GM19467 (cell line): Measurements from ENCODE around the gene TYROBP.
A peak's percentile ranks its signal among the peaks of the same experiment; 100 is the strongest.
"Not testable (repeated sequence)": the region's sequence is repeated elsewhere in the genome, so short reads cannot be mapped to it uniquely, and the experiment has no call there.

Experiments used
- ATAC-seq: cut with Tn5 transposase; IDR thresholded peaks from one replicate; pipeline ENCODE4 v1.9.1; 2021; ENCODE audit warnings: mild to moderate bottlenecking, moderate library complexity; ENCODE audit not compliant: unreplicated experiment

TYROBP gene

GRCh38 chr19:35901854-35902661 is 6.0 kb downstream of the TYROBP start, which contains the start of gene HCST:
Gene HCST (plus strand): TSS chr19:35902529. CDS start chr19:35902594, 65 bp downstream.
- no peak for ATAC-seq

DNA sequence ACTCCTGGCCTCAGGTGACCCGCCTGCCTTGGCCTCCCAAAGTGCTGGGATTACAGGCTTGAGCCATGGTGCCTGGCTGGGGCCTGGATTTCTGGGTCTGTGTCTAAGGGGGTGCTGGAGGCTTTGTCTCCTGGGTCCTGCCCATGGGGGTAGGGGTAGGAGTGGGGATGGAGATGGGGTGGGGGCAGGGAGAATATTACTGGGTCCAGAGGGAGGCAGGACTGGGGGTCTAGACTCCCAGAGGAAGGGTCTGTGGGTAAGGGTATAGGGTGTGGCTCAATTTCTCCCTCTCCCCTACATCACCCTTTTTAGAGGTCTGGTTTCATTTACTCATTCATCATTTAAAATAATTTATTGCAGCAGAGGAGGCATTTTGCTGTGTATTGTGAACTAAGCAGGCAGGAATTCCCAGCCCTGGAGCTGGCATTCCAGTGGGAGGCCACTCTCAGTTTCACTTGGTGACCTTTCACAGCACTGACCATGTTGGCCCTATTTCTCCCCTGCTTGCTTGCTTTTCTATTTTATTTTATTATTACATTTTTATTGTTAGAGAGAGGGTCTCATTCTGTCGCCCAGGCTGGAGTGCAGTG is 6.9 kb downstream of the TYROBP start:
- no peak for ATAC-seq

GRCh38 chr19:35899547-35900214 is 8.4 kb downstream of the TYROBP start:
- peak; percentile 37 for ATAC-seq

DNA sequence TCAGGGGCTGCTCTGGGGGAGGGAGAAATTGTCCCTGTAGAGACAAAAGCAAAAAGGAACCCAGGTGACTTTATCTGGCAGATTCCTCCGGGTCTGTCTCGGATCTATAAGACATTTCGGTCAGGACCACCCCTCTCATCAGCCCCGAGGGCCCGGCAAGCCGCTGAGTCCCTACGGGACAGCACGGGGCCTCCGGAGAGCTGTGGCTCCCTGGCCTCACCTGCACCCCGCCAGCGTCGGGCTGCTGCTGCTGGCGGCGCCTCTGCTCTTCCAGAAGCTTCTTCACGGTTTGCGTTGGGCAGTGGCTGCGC is 9.6 kb downstream of the TYROBP start:
- ATAC-seq: no peak

DNA sequence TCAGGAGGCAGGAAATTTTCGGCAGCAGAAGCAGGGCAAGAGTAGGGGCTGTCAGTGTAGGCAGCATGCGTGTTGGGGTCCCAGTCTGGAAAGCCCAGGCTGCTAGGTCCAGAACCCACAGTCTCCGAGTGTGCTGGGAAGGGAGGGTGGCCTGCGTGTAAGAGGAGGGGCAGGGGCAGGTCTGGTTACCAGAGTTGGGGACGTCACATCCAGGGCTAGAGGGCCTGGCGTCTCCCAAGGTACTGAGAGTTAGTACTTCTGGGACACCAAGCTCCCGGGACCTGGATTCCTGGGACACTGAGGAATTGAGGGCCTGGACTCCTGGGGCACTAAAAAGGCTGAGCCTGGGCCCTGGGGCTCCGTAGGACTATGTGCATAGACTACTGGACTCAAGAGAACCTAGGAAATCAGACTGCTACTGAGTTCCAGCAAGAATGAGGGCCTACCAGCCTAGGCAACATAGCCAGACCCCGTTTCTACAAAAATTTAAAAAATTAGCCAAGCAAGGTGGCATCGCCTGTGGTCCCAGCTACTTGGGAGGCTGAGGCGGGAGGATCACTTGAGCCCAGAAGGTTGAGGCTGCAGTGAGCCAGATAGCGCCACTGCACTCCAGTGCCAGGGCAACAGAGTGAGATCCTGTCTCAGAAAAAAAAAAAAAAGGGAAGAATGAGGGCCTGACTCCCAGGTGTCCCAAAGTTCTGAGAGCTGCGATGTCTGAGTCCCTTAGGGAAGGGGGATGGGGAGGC is 10.2 kb downstream of the TYROBP start:
- no peak for ATAC-seq

GRCh38 chr19:35896643-35897040 is 11.5 kb downstream of the TYROBP start:
- no peak for ATAC-seq

- ATAC-seq: no peak
Measured at GRCh38 chr19:35895911-35896642, 12.0 kb downstream of the TYROBP start.

DNA sequence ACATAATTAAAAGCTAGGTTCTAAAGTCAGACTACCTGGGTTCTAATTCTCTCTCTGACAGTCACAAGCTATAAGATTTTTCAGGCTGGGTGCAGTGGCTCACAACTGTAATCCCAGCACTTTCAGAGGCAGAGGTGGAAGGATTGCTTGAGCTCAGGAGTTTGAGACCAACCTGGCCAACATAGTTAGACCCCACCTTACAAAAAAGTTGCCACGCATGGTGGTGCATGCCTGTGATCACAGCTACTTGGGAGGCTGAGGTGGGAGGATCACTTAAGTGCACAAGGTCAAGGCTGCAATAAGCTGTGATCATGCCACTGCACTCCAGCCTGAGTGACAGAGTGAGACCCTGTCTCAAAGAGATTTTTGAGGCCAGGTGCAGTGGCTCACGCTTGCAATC is 13.8 kb downstream of the TYROBP start:
- no peak for ATAC-seq

DNA sequence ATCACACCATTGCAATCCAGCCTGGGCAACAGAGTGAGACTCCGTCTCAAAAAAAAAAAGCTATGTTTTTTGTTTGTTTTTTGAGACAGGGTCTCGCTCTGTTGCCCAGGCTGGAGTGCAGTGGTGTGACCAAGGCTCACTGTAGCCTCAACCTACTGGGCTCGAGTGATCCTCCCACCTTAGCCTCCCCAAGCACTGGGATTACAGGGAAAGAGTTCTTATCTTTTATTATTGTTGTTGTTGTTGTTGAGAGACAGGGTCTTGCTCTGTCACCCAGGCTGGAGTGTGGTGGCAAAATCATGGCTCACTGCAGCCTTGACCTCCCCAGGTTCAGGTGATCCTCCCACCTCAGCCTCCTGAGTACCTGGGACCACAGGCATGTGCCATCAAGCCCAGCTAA is 16.3 kb downstream of the TYROBP start:
- ATAC-seq: not testable (repeated sequence)

- no peak for ATAC-seq
Measured at GRCh38 chr19:35890113-35890650, 17.9 kb downstream of the TYROBP start.

GRCh38 chr19:35889370-35890112 is 18.6 kb downstream of the TYROBP start:
- ATAC-seq: no peak

DNA sequence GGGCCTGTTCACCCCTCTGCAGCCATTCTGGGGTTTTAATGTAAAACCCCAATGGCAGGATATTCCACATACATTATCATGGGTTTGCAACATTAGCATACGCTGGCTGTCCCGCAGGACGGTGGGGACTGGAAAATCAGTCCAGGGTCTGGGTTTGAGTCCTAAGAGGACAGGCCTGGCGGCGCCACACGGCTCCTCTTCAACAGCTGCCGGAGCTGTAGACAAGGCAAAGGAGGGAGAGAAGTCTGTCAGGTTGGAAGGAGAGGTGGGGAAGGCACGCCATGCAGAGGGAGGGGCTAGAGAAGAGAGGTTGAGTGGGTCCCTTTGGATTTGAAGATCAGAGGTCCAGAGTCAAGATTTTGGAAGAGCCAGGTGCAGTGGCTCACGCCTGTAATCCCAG is 19.7 kb downstream of the TYROBP start:
- no peak for ATAC-seq

DNA sequence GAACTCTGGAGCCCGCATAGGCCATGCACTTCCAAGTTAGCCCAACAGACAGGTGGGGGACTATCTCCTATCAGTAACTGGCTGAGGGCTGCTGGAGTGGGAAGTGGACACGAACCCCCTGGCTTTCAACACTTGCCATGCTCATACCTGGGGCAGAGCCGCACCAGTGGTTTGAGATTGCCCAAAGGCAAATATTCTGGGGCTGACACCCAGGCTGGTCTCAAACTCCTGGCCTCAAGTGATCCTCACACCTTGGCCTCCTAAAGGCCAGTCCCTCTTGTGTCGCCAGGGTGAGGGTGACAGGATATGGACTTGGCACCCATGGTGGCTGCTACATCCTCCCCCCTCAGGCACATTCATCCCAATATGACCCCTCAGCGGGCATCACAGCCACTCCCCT is 20.9 kb downstream of the TYROBP start:
- no peak for ATAC-seq

DNA sequence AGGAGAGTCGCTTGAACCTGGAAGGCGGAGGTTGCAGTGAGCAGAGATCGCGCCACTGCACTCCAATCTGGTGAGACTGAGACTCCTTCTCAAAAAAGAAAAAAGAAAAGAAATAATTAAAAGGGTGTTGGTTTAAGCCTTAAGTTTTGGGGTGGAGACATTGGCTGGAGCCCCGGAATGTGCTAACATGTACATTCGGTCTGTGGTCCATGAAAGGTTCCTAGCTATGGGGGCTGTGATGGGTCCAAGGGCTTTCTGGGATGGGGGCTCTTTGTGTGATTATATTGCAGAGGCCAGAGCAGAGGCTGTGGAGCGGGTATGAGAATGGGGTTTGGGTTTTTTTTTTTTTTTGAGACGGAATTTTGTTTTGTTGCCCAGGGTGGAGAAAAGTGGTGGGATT is 22.2 kb downstream of the TYROBP start:
- no peak for ATAC-seq

- ATAC-seq: no peak
Measured at GRCh38 chr19:35885225-35885738, 22.8 kb downstream of the TYROBP start.

GRCh38 chr19:35883882-35884281 is 24.2 kb downstream of the TYROBP start:
- ATAC-seq: no peak

- no peak for ATAC-seq
Measured at GRCh38 chr19:35882114-35882832, 25.8 kb downstream of the TYROBP start.

DNA sequence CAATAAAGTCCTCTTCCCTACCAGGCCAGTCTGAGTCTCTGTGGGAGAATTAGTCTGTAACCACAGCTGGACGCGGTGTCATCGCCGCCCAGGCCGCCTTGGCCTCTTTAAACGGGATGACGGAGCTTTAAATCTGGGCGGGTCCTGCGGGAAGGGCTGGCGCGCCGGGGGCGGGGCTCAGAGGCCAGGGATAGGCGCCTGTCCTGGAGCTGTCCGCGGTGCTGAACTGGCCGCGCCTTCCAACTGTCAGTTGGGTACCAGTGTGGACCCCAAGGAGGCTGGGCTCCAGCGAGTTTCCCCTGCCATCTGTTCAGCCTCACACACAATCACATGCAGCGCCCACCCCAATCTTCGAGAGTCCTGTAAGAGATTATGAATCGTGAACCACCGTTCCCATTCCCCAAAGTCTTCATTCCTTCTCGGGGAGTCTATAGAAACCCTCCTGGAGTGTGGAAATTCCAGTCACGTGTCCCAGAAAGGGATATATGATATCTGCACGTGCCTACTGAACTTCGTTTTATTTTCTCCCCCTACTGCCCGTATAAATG is 28.3 kb downstream of the TYROBP start:
- no peak for ATAC-seq

- ATAC-seq: no peak
Measured at GRCh38 chr19:35879068-35879467, 29.0 kb downstream of the TYROBP start.
